IMR-90 (cell line): ENCODE data around the gene FAH. TPM values are rescaled to one million over a fixed set of nuclear protein-coding genes. Genes with fewer than 3 reads are reported as not detected.

ENCODE experiments used
- ATAC-seq: fragments of 200-7000 bp; cut with Tn5 transposase; 2 replicates; pipeline ENCODE4 v1.9.1; 2020; ENCODE audit warnings: low read depth, mild to moderate bottlenecking, moderate library complexity
- BruUV-seq: library from RNA; stranded (reverse); fragments of 400-500 nt; replicated peaks from 2 replicates; lab custom pipeline; 2021; lab: Mats Ljungman, UMichigan
- CTCF ChIA-PET: fragments of 300-600 bp; formaldehyde crosslinking; extraction: SDS; loops from one replicate; lab custom pipeline; 2021; ENCODE audit warnings: antibody characterized with exemption; lab: Yijun Ruan, JAX
- POLR2A ChIA-PET: fragments of 300-600 bp; sonication (Branson Sonifier 250); formaldehyde crosslinking; loops from one replicate; lab custom pipeline; 2022; ENCODE audit warnings: antibody characterized with exemption; ENCODE audit not compliant: unreplicated experiment; lab: Charles Lee
- DNase-seq: peaks from one replicate; pipeline ENCODE4 v3.0.0; 2013
- H2AFZ ChIP-seq: replicated peaks from 2 replicates; pipeline ENCODE3; 2013; ENCODE audit warnings: low read length, mild to moderate bottlenecking; ENCODE audit not compliant: poor library complexity
- H2AK5ac ChIP-seq: 2 replicates; pipeline ENCODE4 v1.6.1; 2013; ENCODE audit warnings: low read depth, low read length, inconsistent platforms
- H2AK9ac ChIP-seq: replicated peaks from 2 replicates; pipeline ENCODE3; 2013; ENCODE audit warnings: mild to moderate bottlenecking, low read depth, low read length, moderate library complexity; ENCODE audit not compliant: poor library complexity
- H2BK120ac ChIP-seq: 2 replicates; pipeline ENCODE4 v1.6.1; 2013; ENCODE audit warnings: low read depth, low read length, inconsistent platforms
- H2BK15ac ChIP-seq: 3 replicates; pipeline ENCODE4 v1.6.1; 2013; ENCODE audit warnings: low read depth, low read length, inconsistent platforms
- H2BK20ac ChIP-seq: 2 replicates; pipeline ENCODE4 v1.6.1; 2013; ENCODE audit warnings: low read depth, mild to moderate bottlenecking, inconsistent platforms, low read length, moderate library complexity
- H2BK5ac ChIP-seq: 2 replicates; pipeline ENCODE4 v1.6.1; 2013; ENCODE audit warnings: mild to moderate bottlenecking, low read depth, low read length, inconsistent platforms; ENCODE audit not compliant: poor library complexity, severe bottlenecking
- H3K14ac ChIP-seq: replicated peaks from 2 replicates; pipeline ENCODE4 v1.6.1; 2013; ENCODE audit warnings: low read depth, low read length, inconsistent platforms
- H3K18ac ChIP-seq: 2 replicates; pipeline ENCODE4 v1.6.1; 2013; ENCODE audit warnings: low read depth, low read length, control low read depth
- H3K23ac ChIP-seq: 2 replicates; pipeline ENCODE4 v1.6.1; 2013; ENCODE audit warnings: low read depth, low read length, inconsistent platforms
- H3K27ac ChIP-seq: 2 replicates; pipeline ENCODE4 v1.5.1; 2013; ENCODE audit warnings: mild to moderate bottlenecking, control low read depth, low read length; ENCODE audit not compliant: insufficient read depth
- H3K27me3 ChIP-seq: 2 replicates; pipeline ENCODE4 v1.6.1; 2013; ENCODE audit warnings: low read length; ENCODE audit not compliant: control insufficient read depth, insufficient read depth
- H3K36me3 ChIP-seq: 2 replicates; pipeline ENCODE4 v1.6.1; 2013; ENCODE audit warnings: low read length, mixed read lengths; ENCODE audit not compliant: control insufficient read depth, insufficient read depth
- H3K4ac ChIP-seq: 2 replicates; pipeline ENCODE4 v1.6.1; 2013; ENCODE audit warnings: low read depth, low read length, inconsistent platforms
- H3K4me1 ChIP-seq: 2 replicates; pipeline ENCODE4 v1.6.1; 2013; ENCODE audit warnings: low read length, mixed read lengths; ENCODE audit not compliant: control insufficient read depth, insufficient read depth
- H3K4me2 ChIP-seq: 2 replicates; pipeline ENCODE4 v1.6.1; 2013; ENCODE audit warnings: low read depth, mild to moderate bottlenecking, control low read depth, low read length, moderate library complexity
- H3K4me3 ChIP-seq: 2 replicates; pipeline ENCODE4 v1.5.1; 2013; ENCODE audit warnings: low read depth, mild to moderate bottlenecking, control low read depth, low read length, moderate library complexity; ENCODE audit not compliant: insufficient read depth
- H3K56ac ChIP-seq: 2 replicates; pipeline ENCODE4 v1.6.1; 2013; ENCODE audit warnings: low read length, inconsistent platforms; ENCODE audit not compliant: insufficient read depth; ENCODE audit errors: extremely low read depth
- H3K79me1 ChIP-seq, 2 experiments: 2 replicates each; pipeline ENCODE4 v1.6.1; 2013; ENCODE audit warnings: low read length in 2 of 2, inconsistent platforms in 1 of 2, low read depth in 1 of 2
- H3K9ac ChIP-seq: 2 replicates; pipeline ENCODE4 v1.6.1; 2013; ENCODE audit warnings: low read depth, low read length, control low read depth
- H3K9me1 ChIP-seq: 2 replicates; pipeline ENCODE4 v1.6.1; 2013; ENCODE audit warnings: low read length, inconsistent platforms; ENCODE audit not compliant: insufficient read depth
- H3K9me3 ChIP-seq: 2 replicates; pipeline ENCODE4 v1.6.1; 2013; ENCODE audit warnings: low read length; ENCODE audit not compliant: control insufficient read depth, insufficient read depth
- H4K20me1 ChIP-seq: 2 replicates; pipeline ENCODE4 v1.6.1; 2013; ENCODE audit warnings: low read length, inconsistent platforms; ENCODE audit not compliant: insufficient read depth
- H4K5ac ChIP-seq: 2 replicates; pipeline ENCODE4 v1.6.1; 2013; ENCODE audit warnings: mild to moderate bottlenecking, low read depth, low read length, control low read depth
- H4K8ac ChIP-seq, 2 experiments: 2 replicates each; pipeline ENCODE4 v1.6.1; 2013; ENCODE audit warnings: low read depth in 2 of 2, low read length in 2 of 2, control low read depth in 1 of 2, inconsistent platforms in 1 of 2
- H4K91ac ChIP-seq: 2 replicates; pipeline ENCODE4 v1.6.1; 2013; ENCODE audit warnings: low read depth, low read length, inconsistent platforms; ENCODE audit not compliant: insufficient read depth
- BHLHE40 ChIP-seq: fragments of 150-350 bp; IDR thresholded peaks from 2 replicates; pipeline ENCODE4 v1.6.1; 2016; ENCODE audit warnings: mild to moderate bottlenecking, low read depth, low read length
- MAFK ChIP-seq: IDR thresholded peaks from 2 replicates; pipeline ENCODE4 v1.6.1; 2012; ENCODE audit warnings: low read depth, low read length, improper control_type of control experiment
- WGBS, 2 experiments: methylation state at CpG; one replicate each; pipeline versions ENCODE4 v1.1.5 to v1.1.7; 2013; ENCODE audit warnings: missing lambda C conversion rate in 2 of 2; ENCODE audit not compliant: insufficient read length in 1 of 2; ENCODE audit errors: extremely low coverage in 2 of 2; 5-methylcytosine and 5-hydroxymethylcytosine counted together
- dilution Hi-C: fragments of 300-500 bp; cut with HindIII; formaldehyde crosslinking; loops from one replicate; pipeline ENCODE4 v1.14.3; 2018; ENCODE audit warnings: low sequenced_read_pairs; ENCODE audit not compliant: unreplicated experiment
- in situ Hi-C: fragments of 300-500 bp; cut with MboI; formaldehyde crosslinking; loops from 3 replicates; pipeline ENCODE4 v1.14.3; 2019; ENCODE audit warnings: low sequenced_read_pairs, inconsistent platforms, mixed read lengths
- intact Hi-C: fragments of 100-400 bp; cut with micrococcal nuclease; formaldehyde crosslinking; loops from 2 replicates; pipeline ENCODE4 v1.10.0; 2022
- polyA plus RNA-seq, 3 experiments: library from polyadenylated mRNA; depleted of rRNA; stranded (reverse); fragments of >200 nt; gene quantifications; 2 replicates each; pipeline ENCODE4 v1.2.3, GENCODE V29; 2012; ENCODE audit warnings: low replicate concordance in 1 of 3
- total RNA-seq: library from RNA; depleted of rRNA; stranded (reverse); fragments of >200 nt; gene quantifications from 2 replicates; pipeline ENCODE4 v1.2.3, GENCODE V29; 2012

FAH gene
- total and polyA plus RNA-seq, 2 of the 4 experiments (the other 2 are of a cell fraction): 43.1 to 48.6 TPM

GRCh38 chr15:80167936-80168335 lies 15.1 kb downstream of the FAH start:
- Histone ChIP-seq H3K18ac (no peak overlapping the region), H4K5ac (no peak overlapping the region), H4K91ac (no peak overlapping the region), H2BK15ac (no peak overlapping the region), H2BK5ac (no peak overlapping the region), H3K4me1 (peaks cover 2% of the 10 kb centered on the region; the same call in 1 of the 2 replicates), H4K20me1 (no peaks in the 10 kb centered on the region), H3K4ac (no peak overlapping the region), H3K27me3 (no peaks in the 10 kb centered on the region), H3K9me1 (peaks cover 3% of the 10 kb centered on the region; the same call in 1 of the 2 replicates), H3K4me3 (no peak overlapping the region), H3K56ac (no peak overlapping the region), H3K9ac (no peak overlapping the region), H3K27ac (no peak overlapping the region), H4K8ac (no peak overlapping the region), H2BK20ac (no peak overlapping the region), H3K36me3 (peaks cover 9% of the 10 kb centered on the region; the same call in 1 of the 2 replicates), H2AK9ac (no peak overlapping the region), H3K23ac (no peak overlapping the region), H2AFZ (no peak overlapping the region), H3K79me1 (no peaks in the 10 kb centered on the region), H3K14ac (no peak overlapping the region), H2BK120ac (no peak overlapping the region), H3K9me3 (no peaks in the 10 kb centered on the region), H3K4me2 (no peak overlapping the region), H2AK5ac (no peak overlapping the region)
- dilution Hi-C loops: no loop called here
- BruUV-seq: no TSS peak
- ATAC-seq: no peak
- POLR2A ChIA-PET: interaction anchor here (0.6 kb wide), 1 partner anchor 11 kb away, joined by 3 read pairs; no protein-coding TSS in a partner anchor
- in situ Hi-C loops: loop anchor here (5.0 kb wide), 1 partner anchor 51 kb away; no protein-coding TSS in a partner anchor
- intact Hi-C loops: no loop called here
- 100% methylated on average over 1 of the region's 8 CpGs; no CpG with 5 or more reads in 1 of the 2 experiments for WGBS, 2 experiments
- no peak for TF ChIP-seq BHLHE40
- TF ChIP-seq MAFK: no peak
- no peak for DNase-seq
- CTCF ChIA-PET: no interaction called here
